ENCODE measurements around the gene TIAM1.

The TIAM1 gene

DNA sequence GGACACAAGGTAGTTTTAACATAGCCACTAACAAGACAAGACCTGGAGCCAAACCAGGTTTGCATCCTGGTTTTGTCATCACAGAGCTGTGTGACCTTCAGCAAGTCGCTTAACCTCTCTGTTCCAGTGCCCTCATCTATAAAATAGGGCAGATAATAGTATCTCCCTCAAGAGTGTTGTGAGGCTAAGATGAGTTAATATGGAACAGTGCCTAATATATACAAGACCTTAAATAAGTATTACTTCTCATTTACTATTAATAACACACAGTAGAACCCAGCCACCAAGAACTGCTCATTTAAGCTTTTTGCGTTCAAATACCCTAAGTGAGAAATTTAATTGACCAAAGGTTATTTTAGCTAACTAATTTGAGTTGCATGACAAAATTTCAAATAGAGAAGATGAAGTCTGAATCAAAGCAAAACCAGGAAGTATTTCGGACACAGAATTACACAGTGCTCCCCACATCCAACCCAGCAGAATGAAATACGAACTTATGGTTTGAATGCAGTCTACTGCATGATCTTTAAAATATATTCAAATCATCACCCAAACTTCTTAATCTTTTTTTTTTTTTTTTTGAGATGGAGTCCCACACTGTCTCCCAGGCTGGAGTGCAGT, 181.9 kb downstream of the TIAM1 start:
- no peak for DNase-seq

DNA sequence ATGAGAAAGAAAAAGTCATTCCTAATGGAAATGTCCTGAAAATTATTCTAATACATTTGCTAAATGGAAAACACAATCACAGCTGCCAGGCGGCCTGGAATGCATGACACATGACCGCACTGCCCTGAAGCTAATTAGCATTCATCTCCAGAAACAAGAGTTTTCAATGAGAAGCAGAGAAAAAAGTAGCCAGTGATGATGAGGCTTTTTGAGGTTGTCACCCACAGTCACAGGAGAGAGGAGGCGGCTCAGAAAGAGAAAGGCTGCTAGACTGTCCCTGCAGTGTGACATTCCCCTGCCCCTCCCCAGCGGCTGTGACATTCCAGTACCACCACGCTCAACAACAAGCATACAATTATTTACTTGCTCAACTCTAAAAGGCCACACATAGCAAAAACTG, 182.9 kb downstream of the TIAM1 start:
- no peak for DNase-seq

DNA sequence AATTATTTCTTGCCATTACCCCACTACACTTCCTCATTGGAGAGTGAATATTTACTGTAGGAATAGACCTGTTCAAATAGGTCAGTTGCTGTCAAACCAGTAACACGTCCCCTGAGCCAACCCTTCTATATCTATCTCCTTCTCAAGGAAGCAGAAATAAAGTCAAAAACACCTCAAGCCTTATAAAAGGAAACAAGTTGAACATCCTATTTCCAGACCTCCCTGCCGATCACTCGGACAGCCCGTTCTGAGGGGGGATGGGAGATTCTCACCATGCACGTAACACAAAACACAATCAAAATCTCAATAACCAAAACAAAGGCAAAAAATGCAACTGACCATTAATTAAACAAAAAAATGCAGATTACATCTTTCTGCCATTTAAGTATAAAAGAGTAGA, 184.3 kb downstream of the TIAM1 start:
- DNase-seq: no peak

DNA sequence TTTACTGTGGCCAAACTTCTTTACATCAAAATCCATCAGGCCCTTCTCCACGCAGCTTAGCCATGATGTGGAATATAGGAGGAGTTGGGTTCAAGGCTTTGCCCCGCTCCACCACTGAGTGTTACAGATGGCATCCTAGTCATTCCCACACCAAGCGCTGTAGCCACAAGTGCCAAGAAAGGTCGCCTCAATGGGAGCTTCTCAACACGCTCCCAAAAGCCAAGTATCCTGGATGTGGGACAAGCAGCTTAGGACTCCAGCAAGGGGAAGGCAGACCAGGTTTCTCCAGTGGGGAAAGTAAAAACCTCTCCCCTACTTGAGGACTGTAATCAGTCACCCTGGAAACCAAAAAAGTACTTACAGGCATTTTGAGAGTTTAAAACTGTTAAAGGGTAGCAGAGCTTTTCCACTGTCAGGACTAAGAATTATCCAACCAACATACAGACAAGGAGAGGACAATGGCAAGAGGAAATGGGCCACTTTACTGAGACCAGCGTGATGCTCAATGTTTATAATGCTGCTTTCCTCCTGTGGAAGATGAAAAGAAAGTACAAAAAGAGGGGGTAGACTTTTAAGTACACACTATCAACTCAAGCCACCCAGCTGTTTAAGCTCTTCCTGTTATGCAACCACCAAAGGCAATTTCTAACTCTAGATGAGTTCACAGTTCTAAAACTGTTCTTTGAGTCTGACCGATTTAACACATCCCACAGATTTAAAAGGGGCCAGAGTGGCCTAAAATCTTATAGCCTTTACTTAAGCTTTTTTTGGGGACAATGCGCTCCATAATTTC, 185.1 kb downstream of the TIAM1 start:
- no peak for DNase-seq

DNA sequence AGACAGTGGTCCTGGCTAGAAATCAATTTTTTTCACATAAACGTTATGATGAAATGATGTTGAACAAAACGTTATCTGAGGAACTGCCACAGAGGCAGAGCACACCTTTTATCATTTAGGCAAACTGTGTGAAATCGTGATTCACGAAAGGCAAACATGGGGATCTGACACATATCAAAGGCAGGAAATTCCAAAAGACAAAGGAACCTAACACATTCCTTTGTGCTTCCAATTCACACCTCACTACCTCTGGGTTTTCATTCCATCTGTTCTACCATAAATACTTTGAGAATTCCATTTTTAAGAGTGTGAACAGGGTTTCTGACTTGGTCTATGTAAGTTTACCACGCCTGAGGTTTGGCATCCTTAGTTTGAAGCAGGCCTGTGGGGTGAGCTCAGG, 186.3 kb downstream of the TIAM1 start:
- no peak for DNase-seq

DNA sequence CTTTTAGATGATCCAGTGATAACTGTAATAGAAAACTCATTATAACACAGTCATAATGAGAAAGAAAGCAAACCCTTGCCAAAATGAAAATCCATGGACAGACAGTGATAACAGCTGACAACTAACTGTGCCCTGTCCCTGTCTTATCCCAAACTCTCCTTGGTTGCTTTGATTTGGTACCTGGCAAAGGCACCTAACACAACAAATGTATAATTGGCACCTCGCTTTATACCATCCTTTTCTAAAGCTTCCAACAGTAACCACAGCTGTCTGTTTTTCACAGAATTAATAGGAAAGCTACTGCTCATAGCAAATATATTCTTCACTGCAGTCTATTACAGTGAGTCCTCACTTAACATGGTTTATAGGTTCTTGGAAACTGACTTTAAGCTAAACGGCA, 187.4 kb downstream of the TIAM1 start:
- DNase-seq: no peak

DNA sequence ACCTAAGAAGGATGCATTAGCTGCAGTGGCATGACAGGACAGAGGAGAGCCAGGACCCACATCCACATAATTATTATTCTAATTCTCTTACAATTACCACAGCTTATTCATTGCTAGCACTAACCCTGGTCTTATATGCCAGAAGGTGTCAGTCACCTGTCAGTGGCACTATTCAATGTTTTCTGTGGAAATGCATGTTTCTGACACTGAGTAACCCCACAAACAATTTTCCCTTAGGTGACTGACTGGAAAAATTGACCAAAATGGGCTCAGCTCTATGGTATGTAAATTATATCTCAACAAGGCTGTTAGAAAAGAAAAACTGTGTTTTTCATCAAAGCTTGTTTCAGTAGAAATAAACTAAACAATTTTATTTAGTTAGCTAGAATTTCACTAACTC, 187.9 kb downstream of the TIAM1 start:
- no peak for DNase-seq

DNA sequence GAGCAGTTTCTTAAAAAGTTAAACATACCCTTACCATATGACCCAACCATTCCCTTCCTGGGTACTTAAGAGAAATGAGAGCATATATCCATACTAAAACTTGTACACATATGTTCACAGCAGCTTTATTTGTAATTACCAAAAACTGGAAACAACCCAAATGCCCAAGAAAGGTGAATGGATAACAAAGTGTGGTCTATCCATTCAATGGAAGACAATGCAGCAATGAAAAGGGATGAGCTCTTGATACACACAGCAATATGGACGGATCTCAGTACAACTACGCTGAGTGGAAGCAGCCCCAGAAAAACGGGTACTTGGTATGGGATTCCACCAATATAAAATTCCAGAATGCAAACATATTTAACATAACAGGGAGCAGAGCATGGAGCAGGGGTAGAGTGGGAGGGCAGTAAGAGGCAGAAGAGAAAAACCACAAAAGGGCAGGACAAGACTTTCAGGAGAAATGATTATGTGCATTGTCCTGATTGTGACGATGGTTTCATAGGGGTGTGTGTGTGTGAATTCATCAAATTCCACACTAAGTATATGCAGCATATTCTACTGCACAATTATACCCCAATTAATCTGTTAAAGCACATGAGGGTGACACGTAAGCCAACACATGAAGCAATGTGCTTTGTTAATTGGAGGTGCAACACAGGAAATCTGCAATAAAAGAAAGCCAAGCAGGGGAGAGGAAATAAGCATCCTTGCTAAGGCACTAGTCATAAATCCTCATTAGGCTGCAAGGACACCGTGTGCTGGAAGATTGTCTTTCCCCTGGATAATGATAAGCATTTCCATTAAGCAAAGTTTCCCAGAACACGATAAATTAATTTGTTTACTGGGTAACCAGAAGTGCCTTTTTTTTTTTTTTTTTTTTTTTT, 192.7 kb downstream of the TIAM1 start:
- no peak for DNase-seq

DNA sequence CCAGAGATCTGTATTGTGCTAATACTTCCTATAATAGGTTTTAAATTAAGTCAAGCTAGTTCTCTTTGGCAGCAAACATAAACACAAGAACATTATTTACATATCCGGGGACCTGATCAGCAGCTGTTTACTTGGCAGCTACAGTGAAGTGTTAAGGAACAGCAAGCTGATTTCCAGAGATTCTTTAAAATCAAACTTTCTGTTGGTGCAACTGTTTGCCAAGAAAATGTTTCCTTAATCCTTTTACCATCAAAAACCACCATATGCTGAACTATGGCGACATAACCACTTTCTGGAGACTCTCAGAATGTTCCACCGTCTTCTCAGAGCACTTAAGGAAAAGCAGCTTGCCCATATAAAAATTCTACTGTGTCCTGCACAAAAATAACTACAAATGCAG, 198.8 kb downstream of the TIAM1 start:
- DNase-seq: no peak

DNA sequence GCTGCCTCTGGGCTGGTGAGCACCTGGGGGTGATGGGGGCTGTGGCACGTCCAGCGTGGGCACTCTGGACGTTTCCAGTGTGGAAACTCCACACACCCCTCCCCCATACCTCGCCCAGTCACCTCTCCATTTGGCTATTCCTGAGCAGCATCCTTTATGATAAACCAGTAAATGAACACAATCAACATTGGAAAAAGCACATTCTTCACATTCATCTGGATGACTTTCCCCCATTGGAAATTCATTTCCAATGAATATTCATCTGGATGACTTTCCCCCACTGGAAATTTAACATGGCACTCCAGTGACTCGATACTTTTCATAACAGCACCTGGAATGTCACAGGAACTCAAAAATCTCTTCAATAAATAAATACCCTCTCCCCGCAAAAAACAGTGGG, 201.0 kb downstream of the TIAM1 start:
- no peak for DNase-seq

DNA sequence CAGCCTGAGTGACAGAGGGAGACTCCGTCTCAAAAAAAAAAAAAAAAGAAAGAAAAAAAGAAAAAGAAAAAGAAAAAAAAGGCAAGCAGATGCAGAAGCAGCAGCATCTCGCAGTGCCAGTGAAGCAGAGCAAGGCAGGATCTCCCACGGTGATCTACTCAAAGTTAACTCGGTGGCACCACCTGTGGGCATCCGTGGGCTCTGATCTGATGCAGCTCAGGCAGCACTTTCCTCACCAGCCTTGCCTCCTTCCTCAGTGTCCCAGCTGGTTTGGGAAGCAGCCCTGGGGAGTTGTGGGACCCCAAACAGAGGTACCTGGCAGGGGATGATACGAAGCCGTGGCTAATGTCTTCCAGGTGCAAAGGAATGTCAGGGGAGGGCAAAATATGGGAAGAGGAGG, 201.5 kb downstream of the TIAM1 start:
- peak in 2 of 4 experiments; percentile 25 to 51 for DNase-seq

DNA sequence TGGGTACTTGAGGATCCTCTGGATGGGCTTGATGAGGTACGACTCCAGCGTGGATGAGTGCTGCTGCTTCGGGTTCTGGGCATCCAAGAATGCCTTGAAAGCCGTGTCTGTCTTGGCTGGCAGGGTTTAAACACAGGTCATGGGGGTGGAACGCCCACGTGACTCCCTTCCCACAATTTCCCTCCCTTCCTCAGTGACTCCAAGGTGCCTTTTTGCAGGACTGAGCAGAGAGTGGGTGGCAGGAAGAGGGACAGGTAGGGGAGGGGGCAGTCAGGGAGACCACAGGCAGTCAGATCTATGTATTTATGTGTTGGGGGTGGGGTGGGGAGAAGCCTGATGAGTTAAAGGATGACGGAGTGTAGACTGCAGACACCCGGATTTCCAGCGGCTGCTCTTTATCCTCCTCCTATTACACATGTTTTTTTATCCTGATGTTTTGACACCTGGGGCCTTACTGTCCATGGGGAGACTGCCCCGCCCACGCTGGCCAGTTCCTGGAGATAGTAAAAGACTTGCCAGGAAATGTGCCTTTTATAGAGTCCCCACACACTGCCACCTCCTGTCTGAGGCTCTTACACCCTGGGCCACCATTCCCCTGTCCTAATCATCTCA, 202.6 kb downstream of the TIAM1 start:
- DNase-seq: no peak

DNA sequence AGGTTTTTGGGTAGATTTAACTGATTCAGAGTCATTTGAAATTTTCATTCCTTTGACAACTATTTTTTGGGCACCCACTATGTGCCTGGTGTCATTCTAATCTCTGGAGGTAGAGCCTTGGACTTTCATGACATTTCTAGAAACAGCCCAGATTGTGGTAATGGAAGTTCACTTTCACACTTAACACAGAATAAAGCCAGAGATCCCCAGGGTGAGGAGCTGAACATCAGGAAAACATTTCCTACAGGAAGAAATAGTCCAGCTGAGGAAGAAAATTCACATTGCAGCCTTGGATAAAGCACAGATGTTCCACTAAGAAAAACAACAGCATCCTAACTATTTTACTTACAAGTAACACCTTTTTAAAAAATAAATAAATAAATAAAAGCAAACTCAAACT, 203.4 kb downstream of the TIAM1 start:
- DNase-seq: no peak

DNA sequence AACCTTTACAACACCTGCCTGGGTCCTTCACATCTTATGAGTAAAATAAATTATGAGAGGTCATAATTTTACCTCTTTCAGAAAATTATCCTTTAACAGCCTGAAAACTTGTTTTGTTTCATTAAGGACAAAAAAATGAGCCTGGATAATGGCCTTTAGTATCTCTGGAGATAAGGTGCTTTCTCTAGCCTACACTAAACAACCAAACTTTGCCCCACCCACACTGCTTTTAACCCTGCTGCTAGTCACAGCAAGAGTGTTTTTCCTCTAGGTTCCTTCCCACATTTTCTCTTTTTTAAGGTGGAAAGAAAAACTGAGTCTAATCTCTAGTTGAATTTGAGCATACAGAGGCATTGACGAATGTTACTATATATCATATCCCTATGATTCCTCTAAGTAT, 204.0 kb downstream of the TIAM1 start:
- DNase-seq: no peak

DNA sequence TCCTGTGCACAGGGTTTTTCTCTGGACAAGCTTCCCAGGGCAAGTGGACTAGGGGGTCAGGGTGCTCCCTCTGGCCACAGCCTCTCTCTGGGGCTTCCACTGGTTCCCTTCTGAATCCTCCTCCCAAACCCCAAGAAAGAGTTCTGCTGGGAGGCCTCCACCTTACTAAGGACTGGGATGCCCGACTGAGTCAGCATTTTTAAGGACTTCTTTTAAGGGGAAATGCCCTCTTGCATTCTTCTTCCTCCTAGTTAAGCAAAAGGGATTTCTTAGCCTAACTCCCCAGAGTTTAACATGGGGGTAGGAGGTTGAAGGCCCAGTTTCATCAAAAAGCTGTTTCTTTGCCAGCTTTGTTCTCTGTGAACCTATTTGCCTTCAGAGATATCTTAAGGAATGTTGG, 206.1 kb downstream of the TIAM1 start:
- no peak for DNase-seq

DNA sequence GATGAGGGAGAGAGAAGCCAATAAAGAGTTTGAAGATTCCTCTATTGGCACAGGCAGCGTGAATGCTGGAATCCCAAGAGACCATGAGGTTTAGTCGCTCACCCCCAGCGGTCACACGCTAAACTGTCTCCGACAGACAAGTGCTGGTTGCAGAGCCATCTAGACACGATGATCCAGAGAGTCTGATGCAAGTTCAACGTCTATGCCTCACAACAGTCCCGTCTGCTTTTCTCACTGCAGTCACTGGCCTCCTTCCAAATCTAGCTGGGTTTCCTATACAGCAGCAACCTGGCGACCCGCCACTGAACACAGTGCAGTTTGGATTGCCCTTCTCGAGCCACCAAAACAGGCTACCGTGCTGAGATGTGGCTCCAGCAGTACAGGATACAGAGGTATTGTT, 207.2 kb downstream of the TIAM1 start:
- DNase-seq: no peak

DNA sequence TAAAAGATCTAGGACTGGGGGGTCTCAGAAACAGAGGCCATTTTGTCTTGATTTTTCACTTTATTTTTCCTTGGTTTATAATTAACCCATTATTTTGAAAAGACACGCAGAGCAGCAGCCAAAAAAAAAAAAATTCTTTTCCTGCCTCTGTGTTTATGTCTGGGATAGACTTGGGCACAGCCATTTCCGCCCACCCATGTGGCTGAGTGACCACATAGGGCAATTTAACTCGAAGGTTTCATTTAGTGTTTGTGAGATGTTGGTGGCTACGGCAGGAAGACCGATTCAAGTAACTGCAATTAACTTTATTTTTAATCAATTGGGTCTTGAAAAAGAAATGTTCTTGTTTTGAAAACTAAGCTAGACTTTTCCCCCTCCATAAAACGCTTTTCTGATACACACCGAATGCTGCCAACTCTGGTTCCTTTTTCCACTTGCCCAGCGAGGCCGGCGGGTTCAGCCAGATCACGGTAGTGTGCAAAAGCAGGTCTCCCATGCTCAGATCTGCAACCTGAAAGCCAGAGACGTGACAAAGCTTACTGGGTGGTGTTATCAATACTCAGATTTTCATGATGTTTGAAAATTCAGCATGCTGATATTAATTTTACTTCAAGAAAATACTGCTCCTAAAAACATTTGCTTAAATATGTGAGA, 208.4 kb downstream of the TIAM1 start:
- no peak for DNase-seq

DNA sequence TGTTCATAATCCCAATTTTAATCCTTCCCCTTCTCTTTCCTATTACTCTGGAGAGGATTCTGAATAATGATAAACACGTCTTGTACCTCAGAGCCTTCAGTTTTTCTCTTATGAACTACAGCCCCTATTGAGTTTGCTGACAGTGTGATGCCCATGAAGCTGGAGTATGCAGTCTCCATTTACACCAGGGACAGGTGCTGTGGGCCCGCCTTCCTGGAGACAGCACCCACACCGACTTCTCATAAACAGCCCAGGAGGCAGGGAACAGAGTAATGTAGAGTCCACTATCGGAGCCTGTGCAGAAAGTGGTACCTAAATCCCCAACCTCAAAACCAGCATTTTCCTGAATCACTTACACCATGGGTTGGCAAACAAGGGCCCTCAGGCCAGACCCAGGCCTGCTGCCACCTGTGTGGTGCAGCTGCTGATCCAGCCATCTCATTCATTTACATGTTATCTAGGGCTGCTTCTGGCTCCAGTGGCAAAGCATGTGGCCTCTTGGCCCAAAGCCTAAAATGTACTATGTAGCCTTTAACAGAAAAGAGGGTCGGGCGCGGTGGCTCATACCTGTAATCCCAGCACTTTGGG, 210.7 kb downstream of the TIAM1 start:
- DNase-seq: no peak

DNA sequence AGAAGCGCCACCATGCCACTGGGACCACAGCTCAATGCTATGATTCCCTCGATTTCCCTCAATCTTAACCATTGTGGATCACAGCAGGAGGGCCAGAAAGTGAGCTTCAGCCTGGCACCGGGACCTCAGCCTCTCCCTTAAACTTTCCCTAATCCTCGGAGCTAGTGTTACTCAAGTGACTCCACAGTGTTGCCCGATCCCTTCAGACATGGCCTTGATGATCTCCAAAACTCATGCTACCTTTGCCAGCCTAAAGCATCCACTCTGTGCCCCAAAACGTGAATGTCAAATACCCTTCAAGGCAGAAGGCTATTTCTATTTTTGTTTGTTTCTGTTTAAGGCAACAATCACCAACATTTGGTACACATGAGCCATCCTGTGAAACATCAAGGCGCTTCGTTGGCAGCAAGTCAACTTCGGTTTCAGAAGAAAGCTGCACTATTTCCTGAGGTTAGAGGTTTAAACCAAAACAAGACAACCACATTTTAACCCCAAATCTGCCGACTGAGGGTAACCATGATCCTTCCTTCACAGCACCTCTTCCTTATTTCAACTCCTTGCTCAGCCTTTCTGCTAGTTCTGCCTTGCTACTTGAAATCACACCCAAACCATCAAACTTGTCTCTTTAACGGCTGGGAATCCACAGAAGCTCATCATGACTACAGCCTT, 211.4 kb downstream of the TIAM1 start:
- peak in 2 of 4 experiments; percentile 52 to 56 for DNase-seq

DNA sequence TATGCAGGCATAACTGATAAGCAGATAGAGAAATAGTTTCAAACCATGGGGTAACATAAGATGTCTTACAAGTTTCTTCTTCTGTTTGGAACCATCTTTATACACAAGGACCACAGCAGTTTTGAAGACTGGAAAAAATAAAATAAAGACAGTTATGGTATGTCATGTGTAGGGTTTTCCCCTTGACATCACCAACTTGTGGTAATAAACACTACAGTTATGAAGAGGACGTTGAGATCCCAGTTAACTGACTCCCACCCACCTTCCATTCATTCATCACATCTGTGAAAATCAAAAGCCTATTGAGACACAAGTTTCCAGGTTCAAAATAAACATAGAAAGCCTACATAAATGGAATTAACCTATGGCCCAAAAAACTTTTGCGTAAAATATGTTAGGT, 213.2 kb downstream of the TIAM1 start:
- no peak for DNase-seq

DNA sequence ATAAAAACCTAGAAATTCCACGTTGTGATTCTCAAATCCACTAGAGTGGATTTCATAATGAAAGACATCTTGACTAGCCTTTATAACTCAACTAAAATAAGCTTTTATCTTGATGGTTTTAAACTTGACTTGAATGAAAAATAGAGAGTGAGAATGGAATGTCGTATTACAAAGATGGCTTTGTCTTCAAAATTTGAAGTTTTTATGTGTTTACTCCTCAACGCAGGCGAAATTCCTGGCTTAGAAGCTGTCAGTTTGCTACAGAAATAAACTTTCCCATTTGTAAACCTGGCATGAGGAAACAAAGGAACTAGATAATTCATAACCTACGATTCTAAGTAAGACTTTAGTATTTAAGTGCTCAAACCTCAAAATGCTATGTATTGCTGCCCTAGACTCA, 215.8 kb downstream of the TIAM1 start:
- no peak for DNase-seq

DNA sequence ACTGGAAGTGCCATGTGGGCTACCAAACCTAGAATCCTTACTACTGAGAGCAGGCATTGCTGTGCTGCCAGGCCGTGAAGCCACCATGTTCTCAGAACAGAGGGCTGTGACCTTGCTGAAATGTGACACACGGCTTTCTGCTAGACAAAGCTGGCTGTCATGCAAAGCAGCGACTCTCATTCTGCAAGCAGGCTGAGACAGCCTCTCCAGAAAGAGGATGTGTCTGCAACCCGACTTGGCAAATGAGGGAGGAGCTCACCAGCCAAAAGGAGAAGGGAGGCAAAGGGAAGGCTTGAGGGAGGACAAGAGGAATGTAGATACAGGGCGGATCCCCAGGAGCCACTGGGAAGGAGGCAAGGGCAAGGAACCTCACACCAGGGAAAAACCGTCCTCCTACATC, 220.1 kb downstream of the TIAM1 start:
- DNase-seq: no peak
